CD14-positive monocyte (primary cell): ENCODE results near the gene VSTM4. TPM values are rescaled to one million over a fixed set of nuclear protein-coding genes. Genes with fewer than 3 reads are reported as not detected.
A peak's percentile ranks its signal among the peaks of the same experiment; 100 is the strongest.

Source experiments
- DNase-seq, 3 donors: peaks; one replicate each; pipeline ENCODE4 v3.0.0-alpha.2; 2011 to 2022
- H2AFZ ChIP-seq: 2 replicates; pipeline ENCODE4 v1.6.0; 2012; ENCODE audit warnings: mild to moderate bottlenecking, low read depth, low read length, inconsistent platforms; ENCODE audit not compliant: insufficient read depth, poor library complexity, severe bottlenecking
- H3K27ac ChIP-seq, 2 donors: 1 replicate in 1 of 2; 2 replicates in 1 of 2; pipeline ENCODE4 v1.5.1; 2012 to 2013; ENCODE audit warnings: low read length in 2 of 2, control low read depth in 1 of 2, inconsistent platforms in 1 of 2, low read depth in 1 of 2, mild to moderate bottlenecking in 1 of 2
- H3K27me3 ChIP-seq, 2 donors: one replicate each; pipeline versions ENCODE4 v1.6.0 to v1.6.1; 2011 to 2013; ENCODE audit warnings: low read length in 2 of 2; ENCODE audit not compliant: control insufficient read depth in 2 of 2, insufficient read depth in 2 of 2
- H3K36me3 ChIP-seq, 2 donors: replicated peaks in 1 of 2; 1 replicate in 1 of 2; 2 replicates in 1 of 2; pipeline versions ENCODE4 v1.5.1 to v1.6.1; 2012 to 2013; ENCODE audit warnings: low read length in 2 of 2, control low read depth in 1 of 2, inconsistent platforms in 1 of 2, mild to moderate bottlenecking in 1 of 2; ENCODE audit not compliant: insufficient read depth in 2 of 2, control insufficient read depth in 1 of 2
- H3K4me1 ChIP-seq, 2 donors: 1 replicate in 1 of 2; 2 replicates in 1 of 2; pipeline versions ENCODE4 v1.5.1 to v1.6.1; 2012 to 2013; ENCODE audit warnings: low read length in 2 of 2, control low read depth in 1 of 2, inconsistent platforms in 1 of 2, mild to moderate bottlenecking in 1 of 2, moderate library complexity in 1 of 2; ENCODE audit not compliant: insufficient read depth in 2 of 2, control insufficient read depth in 1 of 2
- H3K4me2 ChIP-seq: replicated peaks from 2 replicates; pipeline ENCODE3; 2012; ENCODE audit warnings: low read length, moderate library complexity, mild to moderate bottlenecking; ENCODE audit not compliant: poor library complexity, severe bottlenecking; ENCODE audit errors: extremely low read depth
- H3K4me3 ChIP-seq, 3 experiments: fragments of 200-600 bp in 1 of 3; sonication (generic) in 1 of 3; replicated peaks in 1 of 3; 1 replicate in 2 of 3; 2 replicates in 1 of 3; pipeline ENCODE4 v1.5.1; 2011 to 2013; ENCODE audit warnings: low read length in 3 of 3, mild to moderate bottlenecking in 3 of 3, control low read depth in 2 of 3, low read depth in 2 of 3, inconsistent platforms in 1 of 3, moderate library complexity in 1 of 3
- H3K79me2 ChIP-seq: 2 replicates; pipeline ENCODE4 v1.6.0; 2012; ENCODE audit warnings: mild to moderate bottlenecking, control low read depth, inconsistent platforms, low read length, moderate library complexity; ENCODE audit not compliant: insufficient read depth
- H3K9ac ChIP-seq: 2 replicates; pipeline ENCODE4 v1.6.0; 2017; ENCODE audit warnings: low read length, mild to moderate bottlenecking; ENCODE audit not compliant: insufficient read depth, poor library complexity, severe bottlenecking
- H3K9me3 ChIP-seq, 2 donors: replicated peaks in 1 of 2; 1 replicate in 1 of 2; 2 replicates in 1 of 2; pipeline versions ENCODE4 v1.5.1 to v1.6.1; 2012 to 2013; ENCODE audit warnings: low read length in 2 of 2, control low read depth in 1 of 2; ENCODE audit not compliant: control insufficient read depth in 1 of 2, insufficient read depth in 1 of 2
- H4K20me1 ChIP-seq: 2 replicates; pipeline ENCODE4 v1.6.0; 2012; ENCODE audit warnings: mild to moderate bottlenecking, low read length, control low read depth, moderate library complexity; ENCODE audit not compliant: insufficient read depth
- H3K27ac Mint-ChIP-seq, 7 donors: one replicate each; pipeline ENCODE4 v1.8.0; 2020; ENCODE audit warnings: mild to moderate bottlenecking in 7 of 7, mixed read lengths in 7 of 7, moderate library complexity in 6 of 7, inconsistent platforms in 2 of 7
- H3K27me3 Mint-ChIP-seq, 3 donors: one replicate each; pipeline ENCODE4 v1.8.0; 2021 to 2022; ENCODE audit warnings: low read depth in 3 of 3, mild to moderate bottlenecking in 3 of 3, mixed read lengths in 3 of 3, moderate library complexity in 3 of 3, inconsistent platforms in 1 of 3
- H3K36me3 Mint-ChIP-seq, 2 donors: one replicate each; pipeline ENCODE4 v1.8.0; 2020; ENCODE audit warnings: mixed read lengths in 2 of 2, inconsistent platforms in 1 of 2, mild to moderate bottlenecking in 1 of 2
- H3K4me1 Mint-ChIP-seq: one replicate; pipeline ENCODE4 v1.8.0; 2020; ENCODE audit warnings: mild to moderate bottlenecking, mixed read lengths
- H3K4me3 Mint-ChIP-seq, 2 donors: one replicate each; pipeline ENCODE4 v1.8.0; 2020; ENCODE audit warnings: mild to moderate bottlenecking in 2 of 2, mixed read lengths in 2 of 2, moderate library complexity in 1 of 2
- H3K9me3 Mint-ChIP-seq, 7 donors: one replicate each; pipeline ENCODE4 v1.8.0; 2020 to 2022; ENCODE audit warnings: mixed read lengths in 7 of 7, mild to moderate bottlenecking in 6 of 7, moderate library complexity in 6 of 7, inconsistent platforms in 2 of 7
- WGBS: methylation state at CpG from one replicate; pipeline ENCODE4 v1.1.5; 2013; ENCODE audit warnings: missing lambda C conversion rate; ENCODE audit not compliant: insufficient coverage; 5-methylcytosine and 5-hydroxymethylcytosine counted together
- intact Hi-C, 2 donors: fragments of 100-400 bp; cut with micrococcal nuclease; formaldehyde crosslinking; loops; one replicate each; pipeline versions ENCODE4 v1.15.0 to v1.15.1; 2023
- polyA plus RNA-seq, 3 donors: library from polyadenylated mRNA; depleted of rRNA in 1 of 3; unstranded in 2 of 3; stranded (reverse) in 1 of 3; fragments of 300-500 nt in 2 of 3; fragments of >200 nt in 1 of 3; fragmentation: Illumina TruSeq in 2 of 3; gene quantifications; 1 replicate in 2 of 3; 2 replicates in 1 of 3; pipeline ENCODE4 v1.2.3, GENCODE V29; 2012 to 2021
- TF ChIP-seq, protein P1 (sequence below): fragments of 200-600 bp; IDR thresholded peaks from one replicate; pipeline ENCODE4 v1.8.0; 2022; ENCODE audit warnings: antibody characterized with exemption, mild to moderate bottlenecking

Gene VSTM4
- polyA plus RNA-seq, 3 donors = not detected

DNA sequence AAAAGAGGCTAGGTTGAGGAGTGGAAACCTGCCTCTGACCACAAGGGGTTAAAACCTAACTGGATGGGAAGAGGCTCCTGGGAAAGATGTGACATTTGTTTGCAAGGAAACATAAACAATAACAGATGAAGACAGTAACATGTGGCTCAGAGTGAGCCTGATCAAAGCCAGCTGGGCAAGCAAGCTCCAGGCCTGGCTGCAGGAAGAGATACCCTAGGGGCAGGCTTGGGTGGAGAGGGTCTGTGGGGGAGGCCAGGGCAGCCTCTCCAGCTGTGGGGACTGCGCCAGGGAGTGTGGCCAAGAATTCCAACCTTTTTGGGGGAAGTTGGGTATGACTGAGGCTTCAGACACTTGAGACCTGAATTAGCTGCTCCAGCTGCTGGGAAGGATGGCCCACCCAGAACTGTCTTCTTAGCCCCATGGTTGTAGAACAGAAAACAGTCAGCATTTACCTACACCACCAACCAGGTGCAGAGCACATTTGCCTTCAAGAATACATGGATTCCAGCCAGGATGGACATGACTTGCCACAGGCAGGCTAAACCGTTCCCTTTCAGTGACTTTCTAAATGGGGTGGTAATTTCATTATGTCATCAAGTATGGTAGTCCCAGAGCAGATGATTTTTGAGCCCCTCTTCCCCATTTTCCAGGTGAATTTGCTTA is 28.9 kb upstream of the VSTM4 start:
- H3K36me3 ChIP-seq = no peaks in the 10 kb centered on the region
- no peak overlapping the region for H3K4me2 ChIP-seq
- Mint-ChIP-seq H3K27ac (peak overlapping the region in 1 of 7 donors; percentile 33), H3K9me3 (peaks cover 0 to 14% (median 8%) of the 10 kb centered on the region in 7 donors), H3K4me1 (peaks cover 6% of the 10 kb centered on the region), H3K4me3 (no peak overlapping the region), H3K27me3 (peaks cover 4 to 10% (median 5%) of the 10 kb centered on the region in 3 donors), H3K36me3 (no peaks in the 10 kb centered on the region)
- intact Hi-C loops = no loop called here
- no peak overlapping the region for H2AFZ ChIP-seq
- H3K4me3 ChIP-seq = no peak overlapping the region
- no peaks in the 10 kb centered on the region for H3K79me2 ChIP-seq
- no peak overlapping the region for H3K9ac ChIP-seq
- TF ChIP-seq, protein P1, sequence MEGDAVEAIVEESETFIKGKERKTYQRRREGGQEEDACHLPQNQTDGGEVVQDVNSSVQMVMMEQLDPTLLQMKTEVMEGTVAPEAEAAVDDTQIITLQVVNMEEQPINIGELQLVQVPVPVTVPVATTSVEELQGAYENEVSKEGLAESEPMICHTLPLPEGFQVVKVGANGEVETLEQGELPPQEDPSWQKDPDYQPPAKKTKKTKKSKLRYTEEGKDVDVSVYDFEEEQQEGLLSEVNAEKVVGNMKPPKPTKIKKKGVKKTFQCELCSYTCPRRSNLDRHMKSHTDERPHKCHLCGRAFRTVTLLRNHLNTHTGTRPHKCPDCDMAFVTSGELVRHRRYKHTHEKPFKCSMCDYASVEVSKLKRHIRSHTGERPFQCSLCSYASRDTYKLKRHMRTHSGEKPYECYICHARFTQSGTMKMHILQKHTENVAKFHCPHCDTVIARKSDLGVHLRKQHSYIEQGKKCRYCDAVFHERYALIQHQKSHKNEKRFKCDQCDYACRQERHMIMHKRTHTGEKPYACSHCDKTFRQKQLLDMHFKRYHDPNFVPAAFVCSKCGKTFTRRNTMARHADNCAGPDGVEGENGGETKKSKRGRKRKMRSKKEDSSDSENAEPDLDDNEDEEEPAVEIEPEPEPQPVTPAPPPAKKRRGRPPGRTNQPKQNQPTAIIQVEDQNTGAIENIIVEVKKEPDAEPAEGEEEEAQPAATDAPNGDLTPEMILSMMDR = no peak
- no peaks in the 10 kb centered on the region for H3K27me3 ChIP-seq
- WGBS = no CpG with 5 or more reads among the region's 2 CpGs
- no peak for DNase-seq
- peaks cover 5 to 6% of the 10 kb centered on the region in 2 donors for H3K4me1 ChIP-seq
- no peaks in the 10 kb centered on the region for H4K20me1 ChIP-seq
- H3K9me3 ChIP-seq = peaks cover 7 to 8% of the 10 kb centered on the region in 2 donors
- H3K27ac ChIP-seq = no peak overlapping the region

DNA sequence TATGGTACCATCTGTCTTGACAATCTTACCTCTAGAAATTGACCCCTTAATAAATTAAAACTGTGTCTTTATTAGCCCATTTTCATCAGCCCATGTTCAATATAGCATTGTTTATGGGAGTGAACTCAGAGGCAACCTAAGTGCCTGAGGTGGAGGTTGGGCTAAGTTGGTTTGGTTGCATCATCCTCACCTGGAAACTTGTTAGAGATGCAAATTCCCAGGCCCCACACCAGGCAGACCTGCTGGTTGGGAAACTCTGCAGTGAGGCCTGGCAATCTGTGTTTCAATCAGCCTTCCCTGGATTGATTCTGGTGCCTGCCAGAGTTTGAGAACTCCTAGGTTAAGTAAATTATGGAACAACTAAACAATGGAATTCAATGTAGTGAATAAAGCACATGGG is 27.9 kb upstream of the VSTM4 start:
- no peak overlapping the region for H3K4me2 ChIP-seq
- H3K27me3 Mint-ChIP-seq = peaks cover 5 to 9% (median 5%) of the 10 kb centered on the region in 3 donors

More for the DNA sequence above, 27.9 kb upstream of the VSTM4 start:
- Histone ChIP-seq H3K4me3 (no peak overlapping the region), H3K9me3 (peaks cover 6% of the 10 kb centered on the region in 2 donors), H3K9ac (no peak overlapping the region), H3K79me2 (no peaks in the 10 kb centered on the region), H3K4me1 (peaks cover 9 to 13% of the 10 kb centered on the region in 2 donors), H4K20me1 (no peaks in the 10 kb centered on the region), H3K27ac (no peak overlapping the region), H3K36me3 (no peaks in the 10 kb centered on the region), H3K27me3 (no peaks in the 10 kb centered on the region), H2AFZ (no peak overlapping the region)
- Mint-ChIP-seq H3K27ac (no peak overlapping the region), H3K4me1 (peaks cover 12% of the 10 kb centered on the region), H3K4me3 (no peak overlapping the region), H3K36me3 (no peaks in the 10 kb centered on the region), H3K9me3 (peaks cover 0 to 12% (median 8%) of the 10 kb centered on the region in 7 donors)
- no peak for DNase-seq
- intact Hi-C loops = no loop called here
- TF ChIP-seq, protein P1 = no peak
